Testis (tissue), 2 donors: ENCODE measurements around the gene SETD1B.

Experiments
- CTCF ChIP-seq, 3 experiments: fragments of 450-650 bp in 2 of 3; fragments of 200-600 bp in 1 of 3; sonication (generic) in 1 of 3; IDR thresholded peaks; one replicate each; pipeline ENCODE4 v1.5.1; 2016 to 2019; ENCODE audit warnings: antibody characterized with exemption in 3 of 3, mild to moderate bottlenecking in 2 of 3, moderate library complexity in 1 of 3
- POLR2A ChIP-seq: fragments of 450-650 bp; IDR thresholded peaks from one replicate; pipeline ENCODE4 v1.6.1; 2017; ENCODE audit warnings: antibody characterized with exemption, mild to moderate bottlenecking, moderate library complexity

GRCh38 chr12:121806009-121806545, 2.3 kb downstream of the SETD1B start:
- TF ChIP-seq CTCF (IDR thresholded peaks at IDR 0.05) (no peak), POLR2A (no peak)
